Activated T-cell treated with anti-CD3 and anti-CD28 coated beads, Interleukin-2, amount 50 U/mL, for 72 hours (primary cell): Measurements from ENCODE around the gene POPDC3. TPM values are rescaled to one million over a fixed set of nuclear protein-coding genes. Genes with fewer than 3 reads are reported as not detected.
A peak's percentile ranks its signal among the peaks of the same experiment; 100 is the strongest.

Experiments used
- ATAC-seq, 2 donors: fragments of 150-1000 bp; cut with Tn5 transposase; replicated peaks in 1 of 2; 2 replicates each; pipeline ENCODE4 v1.10.0; 2021; ENCODE audit warnings: moderate library complexity in 2 of 2, mild to moderate bottlenecking in 1 of 2
- DNase-seq, 2 donors: peaks; one replicate each; pipeline ENCODE4 v3.0.0; 2021 to 2022; ENCODE audit warnings: mixed read lengths in 1 of 2
- H3K27ac Mint-ChIP-seq: one replicate; pipeline ENCODE4 v1.8.0; 2022; ENCODE audit warnings: mild to moderate bottlenecking, moderate library complexity, mixed read lengths
- H3K27me3 Mint-ChIP-seq: one replicate; pipeline ENCODE4 v1.8.0; 2022; ENCODE audit warnings: low read depth, mixed read lengths
- H3K36me3 Mint-ChIP-seq, 2 donors: one replicate each; pipeline ENCODE4 v1.8.0; 2022; ENCODE audit warnings: mixed read lengths in 2 of 2, mild to moderate bottlenecking in 1 of 2; ENCODE audit not compliant: insufficient read depth in 2 of 2
- H3K4me1 Mint-ChIP-seq: one replicate; pipeline ENCODE4 v1.8.0; 2022; ENCODE audit warnings: low read depth, mixed read lengths
- H3K4me3 Mint-ChIP-seq, 2 donors: one replicate each; pipeline ENCODE4 v1.8.0; 2022; ENCODE audit warnings: mild to moderate bottlenecking in 2 of 2, mixed read lengths in 2 of 2, moderate library complexity in 2 of 2
- H3K9me3 Mint-ChIP-seq, 2 donors: one replicate each; pipeline ENCODE4 v1.8.0; 2022; ENCODE audit warnings: mixed read lengths in 2 of 2
- total RNA-seq, 2 donors: library from RNA; stranded (reverse); gene quantifications; one replicate each; pipeline ENCODE4 v1.2.3, GENCODE V29; 2022

POPDC3 gene
- total RNA-seq, 2 donors from 2014 or later = not detected

- Mint-ChIP-seq H3K4me3 (no peak overlapping the region), H3K27me3 (peaks cover 42% of the 10 kb centered on the region), H3K9me3 (no peaks in the 10 kb centered on the region), H3K27ac (no peak overlapping the region), H3K36me3 (no peaks in the 10 kb centered on the region), H3K4me1 (no peaks in the 10 kb centered on the region)
- ATAC-seq (no peak), DNase-seq (no peak)
Measured at GRCh38 chr6:105163183-105163582, 16.6 kb downstream of the POPDC3 start.

- no peaks in the 10 kb centered on the region for H3K9me3 Mint-ChIP-seq
- H3K27ac Mint-ChIP-seq = no peak overlapping the region
- H3K27me3 Mint-ChIP-seq = peaks cover 37% of the 10 kb centered on the region
- no peak overlapping the region for H3K4me3 Mint-ChIP-seq
- H3K36me3 Mint-ChIP-seq = no peaks in the 10 kb centered on the region
- no peaks in the 10 kb centered on the region for H3K4me1 Mint-ChIP-seq
- ATAC-seq (no peak), DNase-seq (no peak)
Measured at GRCh38 chr6:105162377-105162776, 17.4 kb downstream of the POPDC3 start.

- ATAC-seq (no peak), DNase-seq (no peak)
- Mint-ChIP-seq H3K27ac (no peak overlapping the region), H3K36me3 (no peaks in the 10 kb centered on the region), H3K27me3 (peaks cover 29% of the 10 kb centered on the region), H3K9me3 (no peaks in the 10 kb centered on the region), H3K4me3 (no peak overlapping the region), H3K4me1 (no peaks in the 10 kb centered on the region)
Measured at GRCh38 chr6:105161421-105161820, 18.4 kb downstream of the POPDC3 start.

- DNase-seq (no peak), ATAC-seq (peak in 1 of 2 donors; percentile 70)
- H3K27ac Mint-ChIP-seq = no peak overlapping the region
- H3K4me3 Mint-ChIP-seq = no peak overlapping the region
- H3K9me3 Mint-ChIP-seq = no peaks in the 10 kb centered on the region
- H3K36me3 Mint-ChIP-seq = no peaks in the 10 kb centered on the region
- H3K27me3 Mint-ChIP-seq = peaks cover 11% of the 10 kb centered on the region
- H3K4me1 Mint-ChIP-seq = no peaks in the 10 kb centered on the region
Measured at GRCh38 chr6:105153676-105154075, 26.1 kb downstream of the POPDC3 start.

- DNase-seq (no peak), ATAC-seq (peak; percentile 24 to 64)
- Mint-ChIP-seq H3K4me3 (peak overlapping the region in 1 of 2 donors; percentile 34), H3K36me3 (no peaks in the 10 kb centered on the region), H3K4me1 (no peaks in the 10 kb centered on the region), H3K27ac (no peak overlapping the region), H3K27me3 (peaks cover 11% of the 10 kb centered on the region), H3K9me3 (no peaks in the 10 kb centered on the region)
Measured at GRCh38 chr6:105152880-105153279, 26.9 kb downstream of the POPDC3 start.

- DNase-seq = no peak
- H3K36me3 Mint-ChIP-seq = no peaks in the 10 kb centered on the region
- no peak overlapping the region for H3K4me3 Mint-ChIP-seq
- no peak overlapping the region for H3K27ac Mint-ChIP-seq
- no peaks in the 10 kb centered on the region for H3K4me1 Mint-ChIP-seq
- H3K27me3 Mint-ChIP-seq = peaks cover 11% of the 10 kb centered on the region
- H3K9me3 Mint-ChIP-seq = no peaks in the 10 kb centered on the region
- ATAC-seq = no peak
Measured at GRCh38 chr6:105151644-105152043, 28.2 kb downstream of the POPDC3 start.

- H3K9me3 Mint-ChIP-seq = no peaks in the 10 kb centered on the region
- DNase-seq = no peak
- no peak for ATAC-seq
- peak overlapping the region in 1 of 2 donors; percentile 23 for H3K4me3 Mint-ChIP-seq
- no peak overlapping the region for H3K27ac Mint-ChIP-seq
- peaks cover 5% of the 10 kb centered on the region for H3K4me1 Mint-ChIP-seq
- no peaks in the 10 kb centered on the region for H3K36me3 Mint-ChIP-seq
- H3K27me3 Mint-ChIP-seq = peaks cover 70% of the 10 kb centered on the region
Measured at GRCh38 chr6:105138141-105138540, 41.7 kb downstream of the POPDC3 start.

GRCh38 chr6:105137388-105137787 lies 42.4 kb downstream of the POPDC3 start:
- peaks cover 5% of the 10 kb centered on the region for H3K4me1 Mint-ChIP-seq

GRCh38 chr6:105136431-105137350 lies 43.1 kb downstream of the POPDC3 start:
- DNase-seq (peak; percentile 31 to 43), ATAC-seq (peak; percentile 78)
- H3K9me3 Mint-ChIP-seq = no peaks in the 10 kb centered on the region
- H3K4me3 Mint-ChIP-seq = peak overlapping the region; percentile 77 to 84
- H3K4me1 Mint-ChIP-seq = peaks cover 5% of the 10 kb centered on the region
- no peaks in the 10 kb centered on the region for H3K36me3 Mint-ChIP-seq
- no peak overlapping the region for H3K27ac Mint-ChIP-seq
- peaks cover 69% of the 10 kb centered on the region for H3K27me3 Mint-ChIP-seq

More at GRCh38 chr6:105137388-105137787, 42.4 kb downstream of the POPDC3 start:
- DNase-seq (no peak), ATAC-seq (no peak)
- peaks cover 69% of the 10 kb centered on the region for H3K27me3 Mint-ChIP-seq
- H3K27ac Mint-ChIP-seq = no peak overlapping the region
- no peaks in the 10 kb centered on the region for H3K36me3 Mint-ChIP-seq
- no peaks in the 10 kb centered on the region for H3K9me3 Mint-ChIP-seq
- H3K4me3 Mint-ChIP-seq = peak overlapping the region; percentile 77 to 84

GRCh38 chr6:105135907-105136430 lies 43.8 kb downstream of the POPDC3 start:
- ATAC-seq (no peak), DNase-seq (no peak)
- Mint-ChIP-seq H3K4me3 (peak overlapping the region; percentile 69 to 71), H3K9me3 (no peaks in the 10 kb centered on the region), H3K27me3 (peaks cover 65% of the 10 kb centered on the region), H3K27ac (no peak overlapping the region), H3K36me3 (no peaks in the 10 kb centered on the region), H3K4me1 (peaks cover 5% of the 10 kb centered on the region)

GRCh38 chr6:105135056-105135455 lies 44.8 kb downstream of the POPDC3 start:
- peaks cover 56% of the 10 kb centered on the region for H3K27me3 Mint-ChIP-seq
- no peaks in the 10 kb centered on the region for H3K9me3 Mint-ChIP-seq

GRCh38 chr6:105122717-105123116 lies 57.1 kb downstream of the POPDC3 start:
- H3K27me3 Mint-ChIP-seq = peaks cover 24% of the 10 kb centered on the region
- H3K9me3 Mint-ChIP-seq = no peaks in the 10 kb centered on the region
- no peaks in the 10 kb centered on the region for H3K36me3 Mint-ChIP-seq
- no peak for DNase-seq
- H3K4me1 Mint-ChIP-seq = no peaks in the 10 kb centered on the region
- H3K27ac Mint-ChIP-seq = no peak overlapping the region
- no peak overlapping the region for H3K4me3 Mint-ChIP-seq
- ATAC-seq = no peak

More at GRCh38 chr6:105135056-105135455, 44.8 kb downstream of the POPDC3 start:
- no peak for ATAC-seq
- DNase-seq = no peak
- no peak overlapping the region for H3K27ac Mint-ChIP-seq
- H3K36me3 Mint-ChIP-seq = no peaks in the 10 kb centered on the region
- no peak overlapping the region for H3K4me3 Mint-ChIP-seq
- peaks cover 5% of the 10 kb centered on the region for H3K4me1 Mint-ChIP-seq

GRCh38 chr6:105121981-105122380 lies 57.8 kb downstream of the POPDC3 start:
- Mint-ChIP-seq H3K27me3 (peaks cover 23% of the 10 kb centered on the region), H3K27ac (no peak overlapping the region), H3K9me3 (no peaks in the 10 kb centered on the region), H3K4me3 (no peak overlapping the region), H3K36me3 (no peaks in the 10 kb centered on the region), H3K4me1 (no peaks in the 10 kb centered on the region)
- ATAC-seq (no peak), DNase-seq (no peak)
